OCI-M2 (cell line): Measurements from ENCODE around the gene VWA3B.
"Not testable (repeated sequence)": the region's sequence is repeated elsewhere in the genome, so short reads cannot be mapped to it uniquely, and the experiment has no call there.

ENCODE experiments used
- DNase-seq: peaks from one replicate; lab custom pipeline; 2025; ENCODE audit not compliant: unreplicated experiment; lab: John Stamatoyannopoulos, UW

The VWA3B gene

GRCh38 chr2:98127229-98127989 lies 40.4 kb downstream of the VWA3B start:
- no peak for DNase-seq

GRCh38 chr2:98128556-98129109 lies 41.7 kb downstream of the VWA3B start:
- DNase-seq, result no peak

- DNase-seq, result not testable (repeated sequence)
These were observed 43.1 kb downstream of the VWA3B start for GRCh38 chr2:98130073-98130472.

GRCh38 chr2:98134172-98135005 lies 47.4 kb downstream of the VWA3B start:
- no peak for DNase-seq

- no peak for DNase-seq
These were observed 50.2 kb downstream of the VWA3B start for GRCh38 chr2:98137196-98137595.

GRCh38 chr2:98138978-98139377 lies 52.0 kb downstream of the VWA3B start:
- DNase-seq, result not testable (repeated sequence)

GRCh38 chr2:98140210-98140609 lies 53.2 kb downstream of the VWA3B start:
- no peak for DNase-seq

GRCh38 chr2:98142106-98142791 lies 55.3 kb downstream of the VWA3B start:
- DNase-seq, result no peak

- no peak for DNase-seq
These were observed 58.1 kb downstream of the VWA3B start for GRCh38 chr2:98145070-98145469.

- not testable (repeated sequence) for DNase-seq
These were observed 60.9 kb downstream of the VWA3B start for GRCh38 chr2:98147900-98148299.

GRCh38 chr2:98148595-98149332 lies 61.8 kb downstream of the VWA3B start:
- no peak for DNase-seq

- no peak for DNase-seq
These were observed 62.3 kb downstream of the VWA3B start for GRCh38 chr2:98149333-98149697.

GRCh38 chr2:98153481-98153880 lies 66.5 kb downstream of the VWA3B start:
- no peak for DNase-seq

GRCh38 chr2:98155291-98155690 lies 68.3 kb downstream of the VWA3B start:
- DNase-seq, result no peak

- DNase-seq, result no peak
These were observed 68.7 kb downstream of the VWA3B start for GRCh38 chr2:98155716-98156115.

- no peak for DNase-seq
These were observed 69.3 kb downstream of the VWA3B start for GRCh38 chr2:98156304-98156703.

- DNase-seq, result no peak
These were observed 70.6 kb downstream of the VWA3B start for GRCh38 chr2:98157557-98157956.

- no peak for DNase-seq
These were observed 71.3 kb downstream of the VWA3B start for GRCh38 chr2:98158305-98158704.

- no peak for DNase-seq
These were observed 73.6 kb downstream of the VWA3B start for GRCh38 chr2:98160554-98160953.

GRCh38 chr2:98161186-98161585 lies 74.2 kb downstream of the VWA3B start:
- no peak for DNase-seq

- no peak for DNase-seq
These were observed 77.3 kb downstream of the VWA3B start for GRCh38 chr2:98164256-98164655.
